SU-DHL-6 (cell line): Measurements from ENCODE around the gene MYPOP.

Experiments
- CTCF ChIP-seq: fragments of 200-600 bp; sonication (generic); IDR thresholded peaks from one replicate; pipeline ENCODE4 v1.5.1; 2017; ENCODE audit warnings: antibody characterized with exemption, mild to moderate bottlenecking, low read length, moderate library complexity; ENCODE audit not compliant: insufficient read depth, poor library complexity, severe bottlenecking
- EZH2phosphoT487 ChIP-seq: fragments of 200-600 bp; sonication (generic), shearing (Covaris generic); conservative IDR thresholded peaks from 2 replicates; pipeline ENCODE4 v1.6.1; 2018; ENCODE audit warnings: mild to moderate bottlenecking, antibody characterized with exemption, low read length, moderate library complexity, mixed read lengths

- TF ChIP-seq CTCF (no peak), EZH2phosphoT487 (no peak)
Measured at GRCh38 chr19:45876411-45877197, 25.8 kb downstream of the MYPOP start.
